HCT116 (cell line): ENCODE measurements around the gene LRRFIP2. TPM values are rescaled to one million over a fixed set of nuclear protein-coding genes. Genes with fewer than 3 reads are reported as not detected.
"Not testable (repeated sequence)": the region's sequence is repeated elsewhere in the genome, so short reads cannot be mapped to it uniquely, and the experiment has no call there.

Source experiments
- ATAC-seq: fragments of 200-7000 bp; cut with Tn5 transposase; 2 replicates; pipeline ENCODE4 v1.9.1; 2020; ENCODE audit warnings: mild to moderate bottlenecking, moderate library complexity
- BruUV-seq: library from RNA; stranded (reverse); fragments of 400-500 nt; replicated peaks from 2 replicates; lab custom pipeline; 2021; lab: Mats Ljungman, UMichigan
- CTCF ChIA-PET: fragments of 300-600 bp; sonication (Branson Sonifier 250); formaldehyde crosslinking; loops from one replicate; lab custom pipeline; 2021; ENCODE audit warnings: antibody characterized with exemption; lab: Charles Lee
- POLR2A ChIA-PET: fragments of 300-600, 350-600 bp; sonication (Branson Sonifier 250); formaldehyde crosslinking; loops from one replicate; lab custom pipeline; 2021; ENCODE audit warnings: antibody characterized with exemption; lab: Charles Lee
- RAD21 ChIA-PET, 2 experiments: fragments of 300-600 bp; sonication (Branson Sonifier 250); formaldehyde crosslinking; loops; one replicate each; lab custom pipeline; 2023; ENCODE audit warnings: low total read pairs in 2 of 2; ENCODE audit not compliant: uncharacterized antibody in 2 of 2, unreplicated experiment in 2 of 2, low non-redundant PET in 1 of 2; lab: Charles Lee
- DNase-seq: peaks from one replicate; pipeline ENCODE4 v3.0.0-alpha.2; 2010; ENCODE audit warnings: low read depth, low spot score
- H2AFZ ChIP-seq: fragments of 200-600 bp; shearing (Covaris generic), sonication (generic); 2 replicates; pipeline ENCODE4 v1.6.1; 2017; ENCODE audit warnings: low read depth, mixed run types, mixed read lengths, antibody characterized with exemption, low read length; ENCODE audit not compliant: poor library complexity, severe bottlenecking
- H3K27ac ChIP-seq: 2 replicates; pipeline ENCODE4 v1.5.1; 2012; ENCODE audit warnings: low read depth, low read length
- H3K27me3 ChIP-seq: fragments of 200-600 bp; sonication (generic); 2 replicates; pipeline ENCODE4 v1.6.1; 2016; ENCODE audit warnings: mixed run types, low read length, mixed read lengths; ENCODE audit not compliant: insufficient read depth
- H3K36me3 ChIP-seq, 2 experiments: fragments of 200-500 bp in 1 of 2; fragments of 200-600 bp in 1 of 2; sonication (Bioruptor generic) in 1 of 2; sonication (generic) in 1 of 2; 2 replicates each; pipeline versions ENCODE4 v1.5.1 to v1.6.1; 2014 to 2016; ENCODE audit warnings: low read length in 2 of 2, inconsistent platforms in 1 of 2, mixed read lengths in 1 of 2, mixed run types in 1 of 2; ENCODE audit not compliant: insufficient read depth in 2 of 2, control insufficient read depth in 1 of 2
- H3K4me1 ChIP-seq, 2 experiments: fragments of 200-600 bp in 1 of 2; sonication (generic) in 1 of 2; 2 replicates each; pipeline versions ENCODE4 v1.5.1 to v1.6.1; 2012 to 2017; ENCODE audit warnings: low read length in 2 of 2, inconsistent platforms in 1 of 2, mild to moderate bottlenecking in 1 of 2, mixed read lengths in 1 of 2, mixed run types in 1 of 2, moderate library complexity in 1 of 2; ENCODE audit not compliant: insufficient read depth in 2 of 2, control insufficient read depth in 1 of 2
- H3K4me2 ChIP-seq: fragments of 200-600 bp; sonication (generic); 2 replicates; pipeline ENCODE4 v1.6.1; 2017; ENCODE audit warnings: mixed run types, low read length, mixed read lengths
- H3K4me3 ChIP-seq, 2 experiments: fragments of 200-600 bp in 1 of 2; sonication (generic) in 1 of 2; replicated peaks in 1 of 2; 2 replicates each; pipeline ENCODE4 v1.5.1; 2011 to 2016; ENCODE audit warnings: low read length in 2 of 2, control low read depth in 1 of 2, low read depth in 1 of 2, mild to moderate bottlenecking in 1 of 2, mixed read lengths in 1 of 2, mixed run types in 1 of 2
- H3K79me2 ChIP-seq: fragments of 200-600 bp; sonication (generic); 2 replicates; pipeline ENCODE4 v1.6.1; 2017; ENCODE audit warnings: mild to moderate bottlenecking, mixed run types, low read length, moderate library complexity, mixed read lengths; ENCODE audit not compliant: insufficient read depth
- H3K9ac ChIP-seq: fragments of 200-600 bp; sonication (generic); 2 replicates; pipeline ENCODE4 v1.6.1; 2016; ENCODE audit warnings: low read length, mixed read lengths
- H3K9me2 ChIP-seq: fragments of 200-600 bp; sonication (generic), shearing (Covaris generic); 2 replicates; pipeline ENCODE4 v1.6.1; 2017; ENCODE audit warnings: mixed run types, mild to moderate bottlenecking, moderate library complexity; ENCODE audit not compliant: insufficient read depth
- H3K9me3 ChIP-seq, 2 experiments: fragments of 200-500 bp in 1 of 2; fragments of 200-600 bp in 1 of 2; sonication (Bioruptor generic) in 1 of 2; sonication (generic) in 1 of 2; 2 replicates each; pipeline ENCODE4 v1.6.1; 2014 to 2017; ENCODE audit warnings: low read length in 2 of 2, mixed read lengths in 2 of 2, inconsistent platforms in 1 of 2, low read depth in 1 of 2, mild to moderate bottlenecking in 1 of 2, mixed run types in 1 of 2, moderate library complexity in 1 of 2; ENCODE audit not compliant: control insufficient read depth in 1 of 2, insufficient read depth in 1 of 2
- H4K20me1 ChIP-seq: fragments of 200-600 bp; sonication (generic), shearing (Covaris generic); 2 replicates; pipeline ENCODE4 v1.6.1; 2017; ENCODE audit warnings: mixed run types, mild to moderate bottlenecking, moderate library complexity; ENCODE audit not compliant: insufficient read depth
- CBX3 ChIP-seq: IDR thresholded peaks from 2 replicates; pipeline ENCODE4 v1.6.1; 2012; ENCODE audit warnings: low read depth
- CEBPB ChIP-seq: IDR thresholded peaks from 2 replicates; pipeline ENCODE4 v1.6.1; 2012; ENCODE audit warnings: low read depth
- ELF1 ChIP-seq: IDR thresholded peaks from 2 replicates; pipeline ENCODE4 v1.6.1; 2012; ENCODE audit warnings: low read depth, borderline replicate concordance
- EZH2 ChIP-seq: fragments of 200-600 bp; sonication (generic); IDR thresholded peaks from 2 replicates; pipeline ENCODE4 v1.6.1; 2017; ENCODE audit warnings: antibody characterized with exemption, mixed run types
- JUND ChIP-seq: IDR thresholded peaks from 2 replicates; pipeline ENCODE4 v1.6.1; 2012
- POLR2A ChIP-seq: IDR thresholded peaks from 2 replicates; pipeline ENCODE4 v1.7.0; 2011; ENCODE audit warnings: borderline replicate concordance; ENCODE audit not compliant: insufficient read depth, insufficient read length; ENCODE audit errors: extremely low read depth
- POLR2AphosphoS5 ChIP-seq: IDR thresholded peaks from 2 replicates; pipeline ENCODE4 v1.6.1; 2011; ENCODE audit warnings: mild to moderate bottlenecking, low read depth, low read length, moderate library complexity
- RAD21 ChIP-seq: IDR thresholded peaks from 2 replicates; pipeline ENCODE4 v1.6.1; 2012; ENCODE audit warnings: low read depth, mild to moderate bottlenecking
- SIN3A ChIP-seq: IDR thresholded peaks from 2 replicates; pipeline ENCODE4 v1.6.1; 2012; ENCODE audit warnings: low read depth
- SRF ChIP-seq: IDR thresholded peaks from 2 replicates; pipeline ENCODE4 v1.6.1; 2012; ENCODE audit warnings: low read depth
- TCF7L2 ChIP-seq: IDR thresholded peaks from 2 replicates; pipeline ENCODE4 v1.7.0; 2011; ENCODE audit warnings: borderline replicate concordance, inconsistent platforms; ENCODE audit not compliant: insufficient read depth, insufficient read length; ENCODE audit errors: extremely low read depth
- intact Hi-C: fragments of 100-400 bp; cut with micrococcal nuclease; formaldehyde crosslinking; loops from 2 replicates; pipeline ENCODE4 v1.10.0; 2022
- total RNA-seq: library from RNA; stranded (reverse); gene quantifications from one replicate; pipeline ENCODE4 v1.2.1, GENCODE V29; 2021; ENCODE audit not compliant: unreplicated experiment
- TF ChIP-seq, protein P1 (sequence below): IDR thresholded peaks from 2 replicates; pipeline ENCODE4 v1.6.1; 2012
- TF ChIP-seq, protein P2 (sequence below), 3 experiments: fragments of 200-600 bp in 1 of 3; sonication (generic) in 1 of 3; IDR thresholded peaks in 2 of 3; conservative IDR thresholded peaks in 1 of 3; 2 replicates each; pipeline ENCODE4 v1.5.1; 2012 to 2017; ENCODE audit warnings: low read depth in 2 of 3, low read length in 2 of 3, antibody characterized with exemption in 1 of 3, borderline replicate concordance in 1 of 3, control low read depth in 1 of 3, mild to moderate bottlenecking in 1 of 3, mixed read lengths in 1 of 3, mixed run types in 1 of 3, moderate library complexity in 1 of 3; ENCODE audit not compliant: insufficient read depth in 1 of 3
- TF ChIP-seq, protein P3 (sequence below): IDR thresholded peaks from 2 replicates; pipeline ENCODE4 v1.6.1; 2011; ENCODE audit warnings: mild to moderate bottlenecking, low read length, moderate library complexity; ENCODE audit not compliant: insufficient replicate concordance; ENCODE audit errors: extremely low read depth

The LRRFIP2 gene
- total RNA-seq, 1 experiment from 2014 or later = 27.0 TPM

DNA sequence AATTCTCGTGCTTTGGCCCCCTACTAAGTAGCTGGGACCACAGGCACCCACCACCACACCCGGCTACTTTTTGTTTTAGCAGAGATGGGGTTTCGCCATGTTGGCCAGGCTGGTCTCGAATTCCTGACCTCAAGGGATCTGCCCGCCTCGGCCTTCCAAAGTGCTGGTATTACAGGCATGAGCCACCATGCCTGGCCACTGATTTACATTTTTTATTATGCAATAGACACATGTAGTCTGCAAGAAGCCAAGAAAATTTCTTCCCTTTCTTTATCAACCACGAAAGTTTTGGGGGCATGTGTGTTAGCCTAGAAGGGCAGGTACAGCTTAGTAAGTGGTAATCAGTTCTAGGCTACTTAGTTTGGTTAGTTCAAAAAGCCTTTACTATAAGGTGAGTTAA lies 51.1 kb downstream of the LRRFIP2 start:
- ATAC-seq = no peak
- ChIA-PET CTCF (no interaction called here), RAD21 (no interaction called here)

DNA sequence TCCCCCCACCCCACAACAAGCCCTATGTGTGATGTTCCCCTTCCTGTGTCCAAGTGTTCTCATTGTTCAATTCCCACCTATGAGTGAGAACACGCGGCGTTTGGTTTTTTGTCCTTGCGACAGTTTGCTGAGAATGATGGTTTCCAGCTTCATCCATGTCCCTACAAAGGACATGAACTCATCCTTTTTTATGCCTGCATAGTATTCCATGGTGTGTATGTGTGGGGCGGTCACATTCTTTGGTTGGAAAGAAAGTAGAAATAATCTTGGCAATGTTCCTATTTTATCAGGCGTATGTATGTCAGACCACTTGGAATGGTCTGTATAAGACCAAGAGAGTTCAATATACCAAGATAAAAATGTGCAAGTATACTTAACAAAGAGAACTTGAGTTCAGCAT lies 52.3 kb downstream of the LRRFIP2 start:
- H3K9me2 ChIP-seq, H3K9me3 ChIP-seq, DNase-seq, H3K79me2 ChIP-seq, H3K27me3 ChIP-seq, BruUV-seq, ATAC-seq, H3K9ac ChIP-seq, H3K27ac ChIP-seq, H3K4me1 ChIP-seq, H4K20me1 ChIP-seq, intact Hi-C loops, H3K36me3 ChIP-seq, POLR2A ChIA-PET, H3K4me3 ChIP-seq, H3K4me2 ChIP-seq, CTCF ChIA-PET, H2AFZ ChIP-seq, RAD21 ChIA-PET: not testable (repeated sequence)

More for the DNA sequence above, 51.1 kb downstream of the LRRFIP2 start:
- Histone ChIP-seq H4K20me1 (no peaks in the 10 kb centered on the region; the same call in 1 of the 2 replicates), H2AFZ (no peak overlapping the region), H3K4me1 (peaks cover 0 to 7% of the 10 kb centered on the region in 2 experiments; a peak in 1 of 4 replicates), H3K36me3 (no peaks in the 10 kb centered on the region), H3K4me2 (no peak overlapping the region), H3K9ac (no peak overlapping the region), H3K79me2 (no peaks in the 10 kb centered on the region), H3K4me3 (no peak overlapping the region), H3K27ac (no peak overlapping the region), H3K9me2 (no peaks in the 10 kb centered on the region), H3K9me3 (no peaks in the 10 kb centered on the region), H3K27me3 (no peaks in the 10 kb centered on the region)
- BruUV-seq = no TSS peak
- intact Hi-C loops = no loop called here
- DNase-seq = no peak
- POLR2A ChIA-PET = no interaction called here
- TF ChIP-seq ELF1 = no peak
- TF ChIP-seq RAD21 = no peak
- no peak for TF ChIP-seq SRF
- TF ChIP-seq, protein P1, sequence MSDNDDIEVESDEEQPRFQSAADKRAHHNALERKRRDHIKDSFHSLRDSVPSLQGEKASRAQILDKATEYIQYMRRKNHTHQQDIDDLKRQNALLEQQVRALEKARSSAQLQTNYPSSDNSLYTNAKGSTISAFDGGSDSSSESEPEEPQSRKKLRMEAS = no peak
- TF ChIP-seq TCF7L2 = no peak
- TF ChIP-seq, protein P2, sequence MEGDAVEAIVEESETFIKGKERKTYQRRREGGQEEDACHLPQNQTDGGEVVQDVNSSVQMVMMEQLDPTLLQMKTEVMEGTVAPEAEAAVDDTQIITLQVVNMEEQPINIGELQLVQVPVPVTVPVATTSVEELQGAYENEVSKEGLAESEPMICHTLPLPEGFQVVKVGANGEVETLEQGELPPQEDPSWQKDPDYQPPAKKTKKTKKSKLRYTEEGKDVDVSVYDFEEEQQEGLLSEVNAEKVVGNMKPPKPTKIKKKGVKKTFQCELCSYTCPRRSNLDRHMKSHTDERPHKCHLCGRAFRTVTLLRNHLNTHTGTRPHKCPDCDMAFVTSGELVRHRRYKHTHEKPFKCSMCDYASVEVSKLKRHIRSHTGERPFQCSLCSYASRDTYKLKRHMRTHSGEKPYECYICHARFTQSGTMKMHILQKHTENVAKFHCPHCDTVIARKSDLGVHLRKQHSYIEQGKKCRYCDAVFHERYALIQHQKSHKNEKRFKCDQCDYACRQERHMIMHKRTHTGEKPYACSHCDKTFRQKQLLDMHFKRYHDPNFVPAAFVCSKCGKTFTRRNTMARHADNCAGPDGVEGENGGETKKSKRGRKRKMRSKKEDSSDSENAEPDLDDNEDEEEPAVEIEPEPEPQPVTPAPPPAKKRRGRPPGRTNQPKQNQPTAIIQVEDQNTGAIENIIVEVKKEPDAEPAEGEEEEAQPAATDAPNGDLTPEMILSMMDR (IDR thresholded peaks at IDR 0.05 in 2 of 3, conservative IDR thresholded peaks at IDR 0.05 in 1 of 3; ENCODE audit: borderline replicate concordance in 1 of 3, insufficient read depth in 1 of 3, low read depth in 2 of 3, low read length in 2 of 3) = no peak
- TF ChIP-seq POLR2A = no peak
- no peak for TF ChIP-seq CEBPB
- TF ChIP-seq EZH2 = no peak
- TF ChIP-seq POLR2AphosphoS5 = no peak
- TF ChIP-seq, protein P3, sequence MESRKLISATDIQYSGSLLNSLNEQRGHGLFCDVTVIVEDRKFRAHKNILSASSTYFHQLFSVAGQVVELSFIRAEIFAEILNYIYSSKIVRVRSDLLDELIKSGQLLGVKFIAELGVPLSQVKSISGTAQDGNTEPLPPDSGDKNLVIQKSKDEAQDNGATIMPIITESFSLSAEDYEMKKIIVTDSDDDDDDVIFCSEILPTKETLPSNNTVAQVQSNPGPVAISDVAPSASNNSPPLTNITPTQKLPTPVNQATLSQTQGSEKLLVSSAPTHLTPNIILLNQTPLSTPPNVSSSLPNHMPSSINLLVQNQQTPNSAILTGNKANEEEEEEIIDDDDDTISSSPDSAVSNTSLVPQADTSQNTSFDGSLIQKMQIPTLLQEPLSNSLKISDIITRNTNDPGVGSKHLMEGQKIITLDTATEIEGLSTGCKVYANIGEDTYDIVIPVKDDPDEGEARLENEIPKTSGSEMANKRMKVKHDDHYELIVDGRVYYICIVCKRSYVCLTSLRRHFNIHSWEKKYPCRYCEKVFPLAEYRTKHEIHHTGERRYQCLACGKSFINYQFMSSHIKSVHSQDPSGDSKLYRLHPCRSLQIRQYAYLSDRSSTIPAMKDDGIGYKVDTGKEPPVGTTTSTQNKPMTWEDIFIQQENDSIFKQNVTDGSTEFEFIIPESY = no peak
- no peak for TF ChIP-seq SIN3A
- TF ChIP-seq CBX3 = no peak
- no peak for TF ChIP-seq JUND
